Astrocyte (in vitro differentiated cells and primary cell): Measurements from ENCODE around the gene TANGO6. TPM values are rescaled to one million over a fixed set of nuclear protein-coding genes. Genes with fewer than 3 reads are reported as not detected.

ENCODE experiments used
- DNase-seq: peaks from one replicate; pipeline ENCODE4 v3.0.0-alpha.2; 2010; ENCODE audit warnings: low read depth
- FAIRE-seq: peaks from 2 replicates; lab custom pipeline; 2011; peaks lifted over from hg19 to GRCh38; lab: Jason Lieb, UNC
- H2AFZ ChIP-seq: 2 replicates; pipeline ENCODE4 v1.6.0; 2012; ENCODE audit warnings: low read depth, low read length, inconsistent platforms
- H3K27ac ChIP-seq: 2 replicates; pipeline ENCODE4 v1.5.1; 2011; ENCODE audit warnings: low read depth, low read length, inconsistent platforms
- H3K27me3 ChIP-seq: 2 replicates; pipeline ENCODE4 v1.6.0; 2011; ENCODE audit warnings: low read length, inconsistent platforms; ENCODE audit not compliant: insufficient read depth
- H3K36me3 ChIP-seq: 2 replicates; pipeline ENCODE4 v1.5.1; 2011; ENCODE audit warnings: low read length, inconsistent platforms; ENCODE audit not compliant: insufficient read depth
- H3K4me1 ChIP-seq: 2 replicates; pipeline ENCODE4 v1.5.1; 2011; ENCODE audit warnings: low read length, inconsistent platforms; ENCODE audit not compliant: insufficient read depth
- H3K4me2 ChIP-seq: 2 replicates; pipeline ENCODE4 v1.6.0; 2012; ENCODE audit warnings: low read length, inconsistent platforms
- H3K4me3 ChIP-seq: 2 replicates; pipeline ENCODE4 v1.5.1; 2011; ENCODE audit warnings: low read depth, mild to moderate bottlenecking, low read length, inconsistent platforms; ENCODE audit not compliant: insufficient read depth
- H3K79me2 ChIP-seq: 2 replicates; pipeline ENCODE4 v1.6.0; 2012; ENCODE audit warnings: mild to moderate bottlenecking, low read length, inconsistent platforms; ENCODE audit not compliant: insufficient read depth
- H3K9ac ChIP-seq: 2 replicates; pipeline ENCODE4 v1.6.0; 2012; ENCODE audit warnings: mild to moderate bottlenecking, low read length, inconsistent platforms
- H3K9me3 ChIP-seq: 2 replicates; pipeline ENCODE4 v1.5.1; 2012; ENCODE audit warnings: low read depth, mild to moderate bottlenecking, low read length, inconsistent platforms; ENCODE audit not compliant: insufficient read depth
- H4K20me1 ChIP-seq: 2 replicates; pipeline ENCODE4 v1.6.0; 2012; ENCODE audit warnings: low read length, inconsistent platforms; ENCODE audit not compliant: insufficient read depth
- H3K27ac Mint-ChIP-seq: one replicate; pipeline ENCODE4 v1.8.0; 2021; ENCODE audit warnings: mild to moderate bottlenecking, mixed read lengths; ENCODE audit not compliant: unreplicated experiment
- H3K27me3 Mint-ChIP-seq: one replicate; pipeline ENCODE4 v1.8.0; 2021; ENCODE audit warnings: low read depth, mixed read lengths; ENCODE audit not compliant: unreplicated experiment
- H3K36me3 Mint-ChIP-seq: one replicate; pipeline ENCODE4 v1.8.0; 2021; ENCODE audit warnings: low read depth, mixed read lengths; ENCODE audit not compliant: unreplicated experiment
- H3K4me1 Mint-ChIP-seq: one replicate; pipeline ENCODE4 v1.8.0; 2021; ENCODE audit warnings: low read depth, mixed read lengths; ENCODE audit not compliant: unreplicated experiment
- H3K4me3 Mint-ChIP-seq: one replicate; pipeline ENCODE4 v1.8.0; 2021; ENCODE audit warnings: mild to moderate bottlenecking, moderate library complexity, mixed read lengths; ENCODE audit not compliant: unreplicated experiment
- H3K9me3 Mint-ChIP-seq: one replicate; pipeline ENCODE4 v1.8.0; 2021; ENCODE audit warnings: mild to moderate bottlenecking, mixed read lengths; ENCODE audit not compliant: unreplicated experiment
- CTCF ChIP-seq: IDR thresholded peaks from 2 replicates; pipeline ENCODE4 v1.5.1; 2011; ENCODE audit warnings: low read depth, mild to moderate bottlenecking, inconsistent platforms, low read length, moderate library complexity; ENCODE audit not compliant: insufficient read depth
- EZH2 ChIP-seq: IDR thresholded peaks from 2 replicates; pipeline ENCODE4 v1.6.1; 2012; ENCODE audit warnings: mild to moderate bottlenecking, low read length, inconsistent platforms; ENCODE audit not compliant: insufficient read depth
- total RNA-seq: library from RNA; stranded (reverse); gene quantifications from 2 replicates; pipeline ENCODE4 v1.2.1, GENCODE V29; 2021

Gene TANGO6
- total RNA-seq, 1 donor from 2014 or later = 15.8 TPM

- no peaks in the 10 kb centered on the region for H3K9me3 Mint-ChIP-seq
These were observed 150.6 kb downstream of the TANGO6 start for GRCh38 chr16:68993885-68994284.

DNA sequence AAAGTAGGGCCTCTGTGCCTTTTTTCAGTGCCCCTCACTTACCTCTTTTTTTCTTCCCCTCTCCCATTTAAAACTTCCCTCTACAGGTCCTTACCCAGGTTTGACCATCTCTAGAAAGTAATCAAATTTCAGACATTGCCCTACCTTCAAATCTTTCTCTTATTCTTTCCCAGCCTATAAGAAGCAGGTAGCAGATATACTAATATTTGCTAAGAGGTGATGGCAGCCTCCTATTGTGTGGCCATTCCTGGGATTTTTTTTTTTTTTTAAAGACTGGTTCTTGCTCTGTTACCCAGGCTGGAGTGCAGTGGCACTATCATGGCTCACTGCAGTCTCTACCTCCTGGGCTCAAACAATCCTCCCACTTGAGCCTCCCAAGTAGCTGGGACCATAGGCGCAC, 151.0 kb downstream of the TANGO6 start:
- peaks cover 33% of the 10 kb centered on the region for H3K4me1 ChIP-seq
- H3K36me3 ChIP-seq = no peaks in the 10 kb centered on the region
- no peak overlapping the region for H2AFZ ChIP-seq
- peak overlapping the region; percentile 49 for H3K9ac ChIP-seq
- FAIRE-seq (no peak), DNase-seq (no peak)
- H3K27me3 ChIP-seq = no peaks in the 10 kb centered on the region
- no peak for TF ChIP-seq EZH2
- no peak for TF ChIP-seq CTCF
- peak overlapping the region; percentile 69 for H3K4me2 ChIP-seq
- H3K9me3 ChIP-seq = no peaks in the 10 kb centered on the region
- H4K20me1 ChIP-seq = no peaks in the 10 kb centered on the region
- Mint-ChIP-seq H3K9me3 (no peaks in the 10 kb centered on the region), H3K4me1 (peaks cover 24% of the 10 kb centered on the region), H3K27me3 (no peaks in the 10 kb centered on the region), H3K27ac (peak overlapping the region; percentile 15), H3K36me3 (peaks cover 9% of the 10 kb centered on the region), H3K4me3 (no peak overlapping the region)
- no peak overlapping the region for H3K4me3 ChIP-seq
- no peaks in the 10 kb centered on the region for H3K79me2 ChIP-seq
- peak overlapping the region; percentile 79 for H3K27ac ChIP-seq

More at GRCh38 chr16:68993885-68994284, 150.6 kb downstream of the TANGO6 start:
- Histone ChIP-seq H3K9ac (peak overlapping the region; percentile 49), H3K27me3 (no peaks in the 10 kb centered on the region), H2AFZ (no peak overlapping the region), H3K4me1 (peaks cover 33% of the 10 kb centered on the region), H3K79me2 (no peaks in the 10 kb centered on the region), H3K36me3 (no peaks in the 10 kb centered on the region), H3K27ac (peak overlapping the region; percentile 79), H4K20me1 (no peaks in the 10 kb centered on the region), H3K9me3 (no peaks in the 10 kb centered on the region), H3K4me3 (no peak overlapping the region), H3K4me2 (peak overlapping the region; percentile 69)
- FAIRE-seq (peak; percentile 80), DNase-seq (peak; percentile 95)
- TF ChIP-seq EZH2 (no peak), CTCF (no peak)
- no peak overlapping the region for H3K27ac Mint-ChIP-seq
- H3K27me3 Mint-ChIP-seq = no peaks in the 10 kb centered on the region
- H3K4me1 Mint-ChIP-seq = peaks cover 25% of the 10 kb centered on the region
- peaks cover 7% of the 10 kb centered on the region for H3K36me3 Mint-ChIP-seq
- H3K4me3 Mint-ChIP-seq = no peak overlapping the region

- Histone ChIP-seq H3K79me2 (no peaks in the 10 kb centered on the region), H3K27ac (peak overlapping the region; percentile 79), H3K36me3 (no peaks in the 10 kb centered on the region), H3K9ac (peak overlapping the region; percentile 5), H2AFZ (no peak overlapping the region), H3K27me3 (no peaks in the 10 kb centered on the region), H4K20me1 (no peaks in the 10 kb centered on the region), H3K4me2 (peak overlapping the region; percentile 39), H3K9me3 (no peaks in the 10 kb centered on the region), H3K4me1 (peaks cover 33% of the 10 kb centered on the region), H3K4me3 (no peak overlapping the region)
- FAIRE-seq = no peak
- Mint-ChIP-seq H3K27me3 (no peaks in the 10 kb centered on the region), H3K27ac (no peak overlapping the region), H3K9me3 (no peaks in the 10 kb centered on the region), H3K36me3 (peaks cover 7% of the 10 kb centered on the region), H3K4me1 (peaks cover 24% of the 10 kb centered on the region), H3K4me3 (no peak overlapping the region)
- peak; percentile 44 for TF ChIP-seq CTCF
- no peak for TF ChIP-seq EZH2
- DNase-seq = peak; percentile 48
These were observed 151.7 kb downstream of the TANGO6 start for GRCh38 chr16:68995011-68995504.
